ENCODE measurements around the gene POLD3. TPM values are rescaled to one million over a fixed set of nuclear protein-coding genes. Genes with fewer than 3 reads are reported as not detected.

The POLD3 gene
- total and polyA plus RNA-seq, 2 of the 8 experiments (the other 6 are each of a cell fraction or from before 2014, with no cell fraction given): 18.1 to 29.3 TPM

DNA sequence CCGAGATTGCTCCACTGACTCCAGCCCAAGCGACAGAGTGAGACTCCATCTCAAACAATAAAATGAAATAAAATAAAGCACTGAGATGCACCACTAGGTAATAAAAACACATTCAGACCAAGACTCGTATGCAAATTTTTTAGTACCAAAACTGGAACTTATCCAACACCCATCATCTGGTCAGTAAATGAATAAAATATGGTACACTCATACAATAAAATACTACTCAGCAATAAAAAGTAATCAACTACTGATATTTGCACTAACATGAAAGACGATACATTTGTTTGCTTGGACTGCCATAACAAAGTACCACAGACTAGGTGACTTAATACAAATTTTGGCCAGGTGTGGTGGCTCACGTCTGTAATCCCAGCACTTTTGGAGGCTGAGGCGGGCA lies 17.8 kb upstream of the POLD3 start (continued):
- TF ChIP-seq, protein P1, sequence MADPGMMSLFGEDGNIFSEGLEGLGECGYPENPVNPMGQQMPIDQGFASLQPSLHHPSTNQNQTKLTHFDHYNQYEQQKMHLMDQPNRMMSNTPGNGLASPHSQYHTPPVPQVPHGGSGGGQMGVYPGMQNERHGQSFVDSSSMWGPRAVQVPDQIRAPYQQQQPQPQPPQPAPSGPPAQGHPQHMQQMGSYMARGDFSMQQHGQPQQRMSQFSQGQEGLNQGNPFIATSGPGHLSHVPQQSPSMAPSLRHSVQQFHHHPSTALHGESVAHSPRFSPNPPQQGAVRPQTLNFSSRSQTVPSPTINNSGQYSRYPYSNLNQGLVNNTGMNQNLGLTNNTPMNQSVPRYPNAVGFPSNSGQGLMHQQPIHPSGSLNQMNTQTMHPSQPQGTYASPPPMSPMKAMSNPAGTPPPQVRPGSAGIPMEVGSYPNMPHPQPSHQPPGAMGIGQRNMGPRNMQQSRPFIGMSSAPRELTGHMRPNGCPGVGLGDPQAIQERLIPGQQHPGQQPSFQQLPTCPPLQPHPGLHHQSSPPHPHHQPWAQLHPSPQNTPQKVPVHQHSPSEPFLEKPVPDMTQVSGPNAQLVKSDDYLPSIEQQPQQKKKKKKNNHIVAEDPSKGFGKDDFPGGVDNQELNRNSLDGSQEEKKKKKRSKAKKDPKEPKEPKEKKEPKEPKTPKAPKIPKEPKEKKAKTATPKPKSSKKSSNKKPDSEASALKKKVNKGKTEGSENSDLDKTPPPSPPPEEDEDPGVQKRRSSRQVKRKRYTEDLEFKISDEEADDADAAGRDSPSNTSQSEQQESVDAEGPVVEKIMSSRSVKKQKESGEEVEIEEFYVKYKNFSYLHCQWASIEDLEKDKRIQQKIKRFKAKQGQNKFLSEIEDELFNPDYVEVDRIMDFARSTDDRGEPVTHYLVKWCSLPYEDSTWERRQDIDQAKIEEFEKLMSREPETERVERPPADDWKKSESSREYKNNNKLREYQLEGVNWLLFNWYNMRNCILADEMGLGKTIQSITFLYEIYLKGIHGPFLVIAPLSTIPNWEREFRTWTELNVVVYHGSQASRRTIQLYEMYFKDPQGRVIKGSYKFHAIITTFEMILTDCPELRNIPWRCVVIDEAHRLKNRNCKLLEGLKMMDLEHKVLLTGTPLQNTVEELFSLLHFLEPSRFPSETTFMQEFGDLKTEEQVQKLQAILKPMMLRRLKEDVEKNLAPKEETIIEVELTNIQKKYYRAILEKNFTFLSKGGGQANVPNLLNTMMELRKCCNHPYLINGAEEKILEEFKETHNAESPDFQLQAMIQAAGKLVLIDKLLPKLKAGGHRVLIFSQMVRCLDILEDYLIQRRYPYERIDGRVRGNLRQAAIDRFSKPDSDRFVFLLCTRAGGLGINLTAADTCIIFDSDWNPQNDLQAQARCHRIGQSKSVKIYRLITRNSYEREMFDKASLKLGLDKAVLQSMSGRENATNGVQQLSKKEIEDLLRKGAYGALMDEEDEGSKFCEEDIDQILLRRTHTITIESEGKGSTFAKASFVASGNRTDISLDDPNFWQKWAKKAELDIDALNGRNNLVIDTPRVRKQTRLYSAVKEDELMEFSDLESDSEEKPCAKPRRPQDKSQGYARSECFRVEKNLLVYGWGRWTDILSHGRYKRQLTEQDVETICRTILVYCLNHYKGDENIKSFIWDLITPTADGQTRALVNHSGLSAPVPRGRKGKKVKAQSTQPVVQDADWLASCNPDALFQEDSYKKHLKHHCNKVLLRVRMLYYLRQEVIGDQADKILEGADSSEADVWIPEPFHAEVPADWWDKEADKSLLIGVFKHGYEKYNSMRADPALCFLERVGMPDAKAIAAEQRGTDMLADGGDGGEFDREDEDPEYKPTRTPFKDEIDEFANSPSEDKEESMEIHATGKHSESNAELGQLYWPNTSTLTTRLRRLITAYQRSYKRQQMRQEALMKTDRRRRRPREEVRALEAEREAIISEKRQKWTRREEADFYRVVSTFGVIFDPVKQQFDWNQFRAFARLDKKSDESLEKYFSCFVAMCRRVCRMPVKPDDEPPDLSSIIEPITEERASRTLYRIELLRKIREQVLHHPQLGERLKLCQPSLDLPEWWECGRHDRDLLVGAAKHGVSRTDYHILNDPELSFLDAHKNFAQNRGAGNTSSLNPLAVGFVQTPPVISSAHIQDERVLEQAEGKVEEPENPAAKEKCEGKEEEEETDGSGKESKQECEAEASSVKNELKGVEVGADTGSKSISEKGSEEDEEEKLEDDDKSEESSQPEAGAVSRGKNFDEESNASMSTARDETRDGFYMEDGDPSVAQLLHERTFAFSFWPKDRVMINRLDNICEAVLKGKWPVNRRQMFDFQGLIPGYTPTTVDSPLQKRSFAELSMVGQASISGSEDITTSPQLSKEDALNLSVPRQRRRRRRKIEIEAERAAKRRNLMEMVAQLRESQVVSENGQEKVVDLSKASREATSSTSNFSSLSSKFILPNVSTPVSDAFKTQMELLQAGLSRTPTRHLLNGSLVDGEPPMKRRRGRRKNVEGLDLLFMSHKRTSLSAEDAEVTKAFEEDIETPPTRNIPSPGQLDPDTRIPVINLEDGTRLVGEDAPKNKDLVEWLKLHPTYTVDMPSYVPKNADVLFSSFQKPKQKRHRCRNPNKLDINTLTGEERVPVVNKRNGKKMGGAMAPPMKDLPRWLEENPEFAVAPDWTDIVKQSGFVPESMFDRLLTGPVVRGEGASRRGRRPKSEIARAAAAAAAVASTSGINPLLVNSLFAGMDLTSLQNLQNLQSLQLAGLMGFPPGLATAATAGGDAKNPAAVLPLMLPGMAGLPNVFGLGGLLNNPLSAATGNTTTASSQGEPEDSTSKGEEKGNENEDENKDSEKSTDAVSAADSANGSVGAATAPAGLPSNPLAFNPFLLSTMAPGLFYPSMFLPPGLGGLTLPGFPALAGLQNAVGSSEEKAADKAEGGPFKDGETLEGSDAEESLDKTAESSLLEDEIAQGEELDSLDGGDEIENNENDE (IDR thresholded peaks at IDR 0.05; ENCODE audit: insufficient replicate concordance, low read length): no peak
- TF ChIP-seq, protein P2, sequence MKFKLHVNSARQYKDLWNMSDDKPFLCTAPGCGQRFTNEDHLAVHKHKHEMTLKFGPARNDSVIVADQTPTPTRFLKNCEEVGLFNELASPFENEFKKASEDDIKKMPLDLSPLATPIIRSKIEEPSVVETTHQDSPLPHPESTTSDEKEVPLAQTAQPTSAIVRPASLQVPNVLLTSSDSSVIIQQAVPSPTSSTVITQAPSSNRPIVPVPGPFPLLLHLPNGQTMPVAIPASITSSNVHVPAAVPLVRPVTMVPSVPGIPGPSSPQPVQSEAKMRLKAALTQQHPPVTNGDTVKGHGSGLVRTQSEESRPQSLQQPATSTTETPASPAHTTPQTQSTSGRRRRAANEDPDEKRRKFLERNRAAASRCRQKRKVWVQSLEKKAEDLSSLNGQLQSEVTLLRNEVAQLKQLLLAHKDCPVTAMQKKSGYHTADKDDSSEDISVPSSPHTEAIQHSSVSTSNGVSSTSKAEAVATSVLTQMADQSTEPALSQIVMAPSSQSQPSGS (IDR thresholded peaks at IDR 0.05; ENCODE audit: low read length): no peak
- TF ChIP-seq JUN (IDR thresholded peaks at IDR 0.05; ENCODE audit: low read depth, low read length) (no peak), SAP30 (IDR thresholded peaks at IDR 0.05; ENCODE audit: insufficient read depth, insufficient replicate concordance, low read length) (no peak), SUZ12 (IDR thresholded peaks at IDR 0.05; ENCODE audit: low read length) (no peak), KDM1A (IDR thresholded peaks at IDR 0.05; ENCODE audit: borderline replicate concordance, low read length) (no peak), EGR1 (IDR thresholded peaks at IDR 0.05; ENCODE audit: borderline replicate concordance, low read depth, low read length) (no peak), ASH2L (IDR thresholded peaks at IDR 0.05; ENCODE audit: low read length) (no peak), CHD1 (IDR thresholded peaks at IDR 0.05; ENCODE audit: low read depth, low read length) (no peak), SIN3A (conservative IDR thresholded peaks at IDR 0.05 in 1 of 2, IDR thresholded peaks at IDR 0.05 in 1 of 2; ENCODE audit: low read depth in 1 of 2, low read length in 2 of 2) (no peak)
